Measurements from ENCODE around the gene CUEDC2. TPM values are rescaled to one million over a fixed set of nuclear protein-coding genes. Genes with fewer than 3 reads are reported as not detected.

Gene CUEDC2
- total RNA-seq, 1 donor from 2014 or later = 86.1 TPM

DNA sequence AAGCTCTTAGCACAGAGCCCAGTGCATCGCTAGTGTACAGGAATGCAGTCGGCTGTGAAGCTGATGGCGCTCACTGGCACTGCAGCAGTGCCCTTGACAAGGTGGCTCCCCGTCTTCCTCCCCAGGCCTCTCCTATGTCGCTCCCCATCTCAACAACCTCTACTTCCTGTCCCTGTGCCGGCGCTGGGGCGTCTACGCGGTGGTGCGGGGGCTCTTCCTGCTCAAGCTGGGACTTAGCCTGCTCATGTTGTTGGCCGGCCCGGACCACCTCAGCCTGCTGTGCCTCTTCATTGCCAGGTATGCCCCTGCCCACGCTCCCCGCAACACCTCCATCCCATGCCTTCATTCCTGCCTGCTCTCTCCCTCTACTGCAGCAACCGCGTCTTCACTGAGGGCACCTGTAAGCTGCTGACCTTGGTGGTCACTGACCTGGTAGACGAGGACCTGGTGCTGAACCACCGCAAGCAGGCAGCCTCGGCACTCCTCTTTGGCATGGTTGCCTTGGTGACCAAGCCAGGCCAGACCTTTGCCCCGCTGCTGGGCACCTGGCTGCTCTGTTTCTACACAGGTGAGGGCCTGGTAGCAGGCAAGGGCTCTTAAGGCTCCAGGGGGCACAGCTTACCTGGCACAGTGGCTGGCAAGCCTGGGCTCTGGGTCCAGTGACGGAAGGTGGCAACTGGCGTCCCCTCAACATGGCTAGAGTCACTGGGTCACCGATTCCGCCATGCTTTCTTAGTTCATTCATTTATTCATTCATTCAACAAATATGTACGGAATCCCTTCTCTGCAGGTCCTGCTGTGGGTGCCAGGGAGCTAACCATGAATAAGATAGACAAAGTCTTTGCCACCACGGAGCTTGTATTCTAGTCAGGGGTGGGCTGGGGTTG lies 41.3 kb upstream of the CUEDC2 start:
- peak overlapping the region; percentile 19 for H3K27ac Mint-ChIP-seq
- H3K9me3 Mint-ChIP-seq = no peaks in the 10 kb centered on the region
- TF ChIP-seq CTCF (conservative IDR thresholded peaks at IDR 0.05) = no peak
- no peaks in the 10 kb centered on the region for H3K27me3 Mint-ChIP-seq
- H3K36me3 Mint-ChIP-seq = peaks cover 4% of the 10 kb centered on the region
- no peak overlapping the region for H3K4me3 Mint-ChIP-seq
- DNase-seq (ENCODE audit: extremely low spot score, unreplicated experiment) = no peak
- no peaks in the 10 kb centered on the region for H3K4me1 Mint-ChIP-seq (ENCODE audit: unreplicated experiment)

GRCh38 chr10:102470579-102471546 lies 38.5 kb upstream of the CUEDC2 start:
- Mint-ChIP-seq H3K27me3 (no peaks in the 10 kb centered on the region), H3K9me3 (no peaks in the 10 kb centered on the region), H3K36me3 (peaks cover 3% of the 10 kb centered on the region), H3K27ac (no peak overlapping the region), H3K4me1 (ENCODE audit: unreplicated experiment) (no peaks in the 10 kb centered on the region), H3K4me3 (no peak overlapping the region)
- no peak for TF ChIP-seq CTCF (conservative IDR thresholded peaks at IDR 0.05)
- DNase-seq (ENCODE audit: extremely low spot score, unreplicated experiment) = no peak

- no peak for TF ChIP-seq CTCF (conservative IDR thresholded peaks at IDR 0.05)
- H3K9me3 Mint-ChIP-seq = no peaks in the 10 kb centered on the region
Observed at GRCh38 chr10:102468683-102469082, 36.3 kb upstream of the CUEDC2 start.

GRCh38 chr10:102467971-102468438 lies 35.6 kb upstream of the CUEDC2 start:
- H3K4me3 Mint-ChIP-seq = no peak overlapping the region
- no peak for TF ChIP-seq CTCF (conservative IDR thresholded peaks at IDR 0.05)
- no peaks in the 10 kb centered on the region for H3K9me3 Mint-ChIP-seq
- no peak for DNase-seq (ENCODE audit: extremely low spot score, unreplicated experiment)
- peaks cover 2% of the 10 kb centered on the region for H3K27me3 Mint-ChIP-seq
- H3K4me1 Mint-ChIP-seq (ENCODE audit: unreplicated experiment) = peaks cover 5% of the 10 kb centered on the region
- peaks cover 3% of the 10 kb centered on the region for H3K36me3 Mint-ChIP-seq
- H3K27ac Mint-ChIP-seq = no peak overlapping the region

More at GRCh38 chr10:102468683-102469082, 36.3 kb upstream of the CUEDC2 start:
- no peak for DNase-seq (ENCODE audit: extremely low spot score, unreplicated experiment)
- Mint-ChIP-seq H3K4me3 (no peak overlapping the region), H3K36me3 (peaks cover under 1% of the 10 kb centered on the region), H3K27ac (no peak overlapping the region), H3K4me1 (ENCODE audit: unreplicated experiment) (peaks cover 2% of the 10 kb centered on the region), H3K27me3 (peaks cover under 1% of the 10 kb centered on the region)

GRCh38 chr10:102467318-102467717 lies 34.9 kb upstream of the CUEDC2 start:
- H3K4me1 Mint-ChIP-seq (ENCODE audit: unreplicated experiment) = peaks cover 11% of the 10 kb centered on the region
- DNase-seq (ENCODE audit: extremely low spot score, unreplicated experiment) = no peak
- TF ChIP-seq CTCF (conservative IDR thresholded peaks at IDR 0.05) = no peak
- H3K27ac Mint-ChIP-seq = no peak overlapping the region
- H3K9me3 Mint-ChIP-seq = no peaks in the 10 kb centered on the region
- peaks cover 2% of the 10 kb centered on the region for H3K27me3 Mint-ChIP-seq
- no peak overlapping the region for H3K4me3 Mint-ChIP-seq
- peaks cover 3% of the 10 kb centered on the region for H3K36me3 Mint-ChIP-seq

Measured in type B pancreatic cell (in vitro differentiated cells).